ENCODE measurements around the gene KCNC2.

The KCNC2 gene

GRCh38 chr12:75157385-75157784 lies 52.3 kb downstream of the KCNC2 start:
- no peak for DNase-seq

DNA sequence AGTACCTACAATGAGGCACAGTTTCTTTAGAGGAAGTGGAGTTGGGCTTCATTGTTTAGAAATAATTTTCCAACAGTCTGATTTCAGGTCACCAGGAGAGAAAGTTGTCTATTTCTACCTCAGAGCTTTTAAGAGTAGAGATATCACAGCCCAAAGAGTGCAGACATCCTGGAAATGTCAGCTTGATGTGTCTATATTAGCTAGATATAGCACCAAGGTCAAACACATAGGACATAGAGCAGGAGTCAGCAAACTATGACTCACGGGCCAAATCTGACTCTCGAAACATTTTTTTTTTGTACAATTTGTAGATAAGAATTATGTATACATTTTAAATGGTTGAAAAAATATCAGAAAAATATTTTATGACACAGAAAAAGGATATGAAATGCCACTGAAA lies 53.7 kb downstream of the KCNC2 start:
- no peak for DNase-seq

- no peak for DNase-seq
Measured at GRCh38 chr12:75154388-75154787, 55.3 kb downstream of the KCNC2 start.

- DNase-seq = no peak
Measured at GRCh38 chr12:75139196-75139595, 70.4 kb downstream of the KCNC2 start.

DNA sequence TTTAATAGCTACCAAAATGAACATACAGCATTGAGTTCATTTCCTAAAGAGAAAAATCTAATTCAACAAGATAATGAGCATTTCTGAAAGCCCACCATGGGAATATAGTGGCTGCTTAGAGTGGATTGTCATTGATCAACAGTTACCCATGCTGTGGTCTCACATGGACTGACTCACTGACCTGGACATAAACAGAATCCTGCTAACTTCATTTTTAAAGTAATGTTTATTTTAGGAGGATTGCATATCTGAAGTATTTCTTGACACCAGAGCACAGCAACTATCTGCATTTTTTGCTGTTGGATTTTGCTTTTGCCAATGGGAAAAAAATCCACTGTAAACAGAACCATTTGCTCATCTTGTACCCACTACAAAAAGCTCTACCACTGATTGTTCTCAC lies 71.7 kb downstream of the KCNC2 start:
- DNase-seq = no peak

- no peak for DNase-seq
Measured at GRCh38 chr12:75135026-75135425, 74.6 kb downstream of the KCNC2 start.

DNA sequence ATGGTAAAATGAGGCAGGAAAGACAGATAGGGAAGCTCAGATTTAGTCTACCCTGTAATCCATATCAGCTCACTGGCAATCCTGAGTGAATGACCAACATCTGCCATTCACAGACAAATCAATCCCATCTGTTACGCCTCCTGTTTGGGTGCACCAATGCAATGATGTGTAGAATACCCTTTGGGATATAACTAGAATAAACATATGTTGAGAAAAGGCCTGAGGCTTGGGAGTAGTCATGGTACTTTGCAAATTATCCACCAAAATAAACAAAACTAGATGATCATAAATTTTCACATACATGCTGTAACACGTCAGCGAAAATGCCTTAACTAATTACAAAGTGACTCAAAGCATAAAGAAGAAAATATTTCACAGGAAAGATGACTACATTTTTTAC lies 78.8 kb downstream of the KCNC2 start:
- no peak for DNase-seq

DNA sequence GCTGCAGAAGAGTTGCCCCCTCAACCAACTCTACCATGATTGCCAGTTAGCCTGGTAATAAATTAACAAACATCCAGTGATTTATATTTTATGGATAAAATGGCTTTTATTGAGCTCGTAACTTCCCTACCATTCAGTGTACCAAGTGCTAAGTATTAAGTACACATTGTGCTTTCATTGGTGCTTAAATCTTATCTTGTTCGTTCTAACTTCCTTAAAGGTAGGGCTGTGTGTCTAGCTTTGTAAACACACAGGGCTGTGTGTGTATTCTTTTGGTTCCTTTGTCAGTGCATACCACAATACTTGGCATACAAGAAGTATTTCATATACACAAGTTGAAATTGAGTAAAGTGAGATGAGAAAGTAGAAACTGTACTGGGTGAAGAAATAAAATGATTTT lies 80.4 kb downstream of the KCNC2 start:
- DNase-seq = no peak

DNA sequence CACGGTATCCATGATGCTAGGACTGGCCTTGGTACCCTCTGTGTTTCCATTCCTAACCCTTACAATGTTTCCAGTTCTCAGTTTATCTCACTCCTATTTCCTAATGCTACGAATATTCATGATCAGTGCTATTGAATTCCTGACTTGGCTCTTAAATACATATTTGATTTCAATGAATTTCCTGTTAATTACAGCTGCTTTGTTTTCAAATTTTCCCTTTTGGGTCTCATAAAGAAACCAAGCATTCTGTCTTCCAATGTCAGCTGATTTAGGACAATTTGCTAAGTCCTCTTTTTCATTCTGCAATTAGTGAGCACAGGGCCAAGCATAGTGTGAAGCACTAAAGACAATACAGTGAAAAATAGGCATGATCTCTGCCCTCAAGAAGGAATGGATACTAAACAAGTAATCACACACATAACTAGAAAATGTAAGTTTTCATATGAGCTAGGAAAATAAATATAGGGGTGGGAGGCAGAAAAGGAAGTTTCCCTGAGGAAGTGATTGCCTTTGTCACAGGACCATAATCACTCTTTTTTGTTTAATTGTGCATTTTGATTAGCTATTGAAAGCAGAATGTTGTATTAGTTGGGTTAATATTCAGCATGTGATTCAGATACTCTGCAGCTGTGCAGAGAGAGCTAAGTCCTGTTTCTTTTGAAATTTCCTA lies 88.5 kb downstream of the KCNC2 start:
- DNase-seq = no peak

GRCh38 chr12:75120311-75120711 lies 89.3 kb downstream of the KCNC2 start:
- DNase-seq = no peak

- no peak for DNase-seq
Measured at GRCh38 chr12:75116646-75117198, 92.9 kb downstream of the KCNC2 start.

DNA sequence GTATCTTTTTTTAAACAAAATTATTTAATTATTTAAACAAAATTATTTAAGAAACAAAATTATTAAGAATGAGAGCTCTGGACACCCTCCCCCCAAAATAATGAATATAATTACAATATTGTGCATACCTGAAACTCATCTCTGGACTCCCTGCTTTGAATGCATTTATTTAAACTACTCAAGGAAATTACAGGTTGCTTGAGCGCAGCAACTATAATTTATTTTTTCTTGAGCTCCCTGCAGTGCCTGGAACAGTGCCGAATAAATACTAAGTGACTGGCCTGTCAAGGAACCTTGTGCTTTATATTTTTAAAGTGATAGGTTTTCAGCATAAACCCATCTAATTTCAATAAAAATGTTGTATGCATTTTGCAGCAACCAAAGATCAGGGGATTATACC lies 93.9 kb downstream of the KCNC2 start:
- no peak for DNase-seq

GRCh38 chr12:75103822-75104221 lies 105.8 kb downstream of the KCNC2 start:
- no peak for DNase-seq

- no peak for DNase-seq
Measured at GRCh38 chr12:75101781-75102180, 107.9 kb downstream of the KCNC2 start.

- DNase-seq = no peak
Measured at GRCh38 chr12:75099210-75099609, 110.4 kb downstream of the KCNC2 start.

GRCh38 chr12:75097003-75097402 lies 112.6 kb downstream of the KCNC2 start:
- DNase-seq = no peak

DNA sequence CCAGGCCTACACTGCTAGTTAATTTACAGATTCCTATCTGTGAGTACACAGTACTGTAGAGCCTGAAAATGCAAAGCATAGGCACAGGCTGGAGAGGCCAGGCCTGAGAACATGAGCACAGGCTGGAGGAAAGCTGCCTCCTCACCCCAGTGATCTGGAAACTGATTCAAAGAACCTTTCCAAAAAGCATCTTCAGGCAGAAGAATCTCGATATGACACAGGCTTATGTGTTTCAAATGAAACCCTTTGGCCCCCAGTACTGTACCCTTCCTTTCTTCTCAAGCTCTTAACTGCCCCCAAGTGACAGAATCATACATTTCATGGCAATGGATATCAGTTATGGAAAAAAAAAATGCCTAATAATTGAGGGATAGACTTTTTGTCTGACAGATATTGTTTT lies 122.0 kb downstream of the KCNC2 start:
- no peak for DNase-seq

DNA sequence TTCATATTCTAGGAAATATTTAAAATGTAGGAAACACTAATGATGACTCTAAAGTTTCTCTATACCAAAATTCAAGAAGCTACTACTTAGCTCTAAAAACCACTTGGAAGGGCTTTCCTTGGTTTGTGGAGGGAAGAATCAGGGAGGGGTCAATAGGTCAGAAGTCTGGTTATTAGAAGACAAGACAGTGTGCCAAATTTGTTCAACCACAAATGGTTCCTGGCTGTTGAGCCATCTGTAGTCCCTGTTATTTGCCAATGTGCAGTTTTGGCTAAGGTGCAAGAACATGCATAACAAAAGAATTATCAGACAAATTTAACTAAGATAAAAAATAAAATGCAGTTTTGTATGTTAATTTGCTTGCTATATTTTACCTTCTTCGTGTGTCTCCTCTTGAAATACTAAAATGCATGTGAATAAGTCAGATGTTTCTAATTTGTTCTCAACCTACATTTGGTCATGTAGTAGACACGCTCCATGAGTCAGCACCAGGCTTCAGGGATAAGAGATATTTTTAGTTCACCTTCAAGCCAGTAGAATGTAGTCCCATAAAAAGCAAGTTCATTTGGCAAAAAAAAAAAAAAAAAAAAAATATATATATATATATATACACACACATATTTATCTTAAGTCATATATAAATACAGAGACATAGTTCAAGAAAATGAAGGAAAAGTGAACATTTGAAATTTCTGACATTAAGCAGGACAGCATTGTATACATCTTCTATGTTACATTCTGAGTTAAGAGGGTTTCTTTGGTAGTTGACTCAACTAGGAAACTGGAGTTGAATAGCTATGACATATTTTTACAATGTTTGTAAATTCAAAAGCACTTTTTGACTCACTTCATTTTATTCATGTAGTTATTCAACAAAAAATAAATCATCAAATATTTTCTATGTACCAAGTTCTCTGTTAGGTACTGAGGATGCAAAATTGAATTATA lies 123.3 kb downstream of the KCNC2 start:
- no peak for DNase-seq

DNA sequence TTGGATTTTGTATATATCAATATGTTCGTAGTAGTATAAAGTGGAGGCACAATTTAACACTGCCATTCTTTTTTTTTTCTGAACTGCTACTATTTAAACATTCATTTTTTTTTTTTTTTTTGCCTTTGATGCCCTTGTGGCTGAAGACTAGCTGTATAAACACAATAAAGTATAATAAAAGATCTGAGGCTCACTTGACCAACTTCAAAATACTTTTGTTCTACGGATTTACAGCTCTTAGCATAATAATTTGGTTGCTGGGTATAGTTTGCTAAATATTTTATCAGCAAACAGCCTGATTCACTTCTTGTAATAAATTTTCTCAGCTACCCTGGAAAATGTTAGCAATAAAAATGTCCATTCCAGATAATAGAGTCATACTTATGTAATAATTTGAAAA lies 128.3 kb downstream of the KCNC2 start:
- no peak for DNase-seq

DNA sequence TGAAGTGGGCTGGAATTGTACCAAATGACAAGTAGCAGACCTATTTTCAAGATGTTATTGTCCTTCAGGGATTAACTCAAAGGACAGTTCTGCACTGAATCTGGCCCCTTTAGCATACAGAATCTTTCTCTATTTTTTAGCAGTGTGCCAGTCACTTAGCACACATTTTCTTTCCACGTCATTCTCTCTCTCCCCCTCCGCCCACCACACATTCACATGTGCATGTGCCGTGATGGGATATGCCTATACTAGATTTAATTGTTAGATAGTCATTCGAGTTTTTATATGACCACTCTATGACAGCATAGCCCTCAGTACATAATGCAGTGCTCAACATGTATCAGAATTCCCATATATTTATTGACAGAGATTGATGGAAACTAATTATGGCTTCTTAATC lies 129.1 kb downstream of the KCNC2 start:
- DNase-seq = no peak

DNA sequence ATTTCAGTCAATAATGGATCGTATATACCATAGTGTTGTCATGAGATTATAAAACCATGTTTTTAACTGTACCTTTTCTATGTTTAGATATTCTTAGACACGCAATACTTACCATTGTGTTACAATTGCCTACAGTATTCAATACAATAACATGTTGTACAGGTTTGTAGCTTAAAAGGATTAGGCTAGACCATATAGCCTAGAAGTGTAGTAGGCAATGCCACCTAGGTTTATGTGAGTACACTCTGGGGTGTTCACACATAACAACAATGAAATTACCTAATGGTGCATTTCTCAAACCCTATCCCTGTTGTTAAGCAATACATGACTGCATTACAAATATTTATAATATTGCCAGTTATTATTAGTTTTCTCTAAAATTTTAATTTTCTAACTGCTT lies 144.2 kb downstream of the KCNC2 start:
- no peak for DNase-seq

- no peak for DNase-seq
Measured at GRCh38 chr12:75062691-75063090, 146.9 kb downstream of the KCNC2 start.

- DNase-seq = no peak
Measured at GRCh38 chr12:75058228-75058627, 151.4 kb downstream of the KCNC2 start.

GRCh38 chr12:75048767-75049166 lies 160.9 kb downstream of the KCNC2 start:
- DNase-seq = no peak

Measured in T-helper 2 cell (primary cell).